Measurements from ENCODE around the gene SLC35F1.
A peak's percentile ranks its signal among the peaks of the same experiment; 100 is the strongest.

The SLC35F1 gene

DNA sequence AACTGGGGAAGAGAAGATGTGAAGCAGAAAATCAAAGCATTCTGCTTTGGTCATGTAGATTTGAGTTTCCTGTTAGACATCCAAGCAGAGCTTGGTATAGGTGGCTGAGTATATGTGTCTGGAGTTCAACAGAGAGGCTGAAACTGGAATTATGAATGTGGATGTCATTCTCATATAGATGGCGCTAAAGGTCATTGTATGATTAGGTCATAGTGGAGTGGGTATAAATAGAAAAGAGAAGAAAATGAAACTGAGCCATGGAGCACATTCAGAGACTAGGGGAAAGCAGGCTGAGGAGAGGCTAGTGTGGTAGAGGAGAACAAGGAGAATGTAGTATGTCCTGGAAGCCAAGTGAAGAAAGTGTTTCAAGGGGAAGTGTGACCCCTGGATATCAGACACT, 345.4 kb downstream of the SLC35F1 start:
- no peak for DNase-seq (ENCODE audit: extremely low read depth in 1 of 2, low read depth in 1 of 2)

GRCh38 chr6:118253741-118254140, 346.7 kb downstream of the SLC35F1 start:
- no peak for DNase-seq (ENCODE audit: extremely low read depth in 1 of 2, low read depth in 1 of 2)

GRCh38 chr6:118260833-118261232, 353.8 kb downstream of the SLC35F1 start:
- DNase-seq (ENCODE audit: extremely low read depth in 1 of 2, low read depth in 1 of 2): no peak

DNA sequence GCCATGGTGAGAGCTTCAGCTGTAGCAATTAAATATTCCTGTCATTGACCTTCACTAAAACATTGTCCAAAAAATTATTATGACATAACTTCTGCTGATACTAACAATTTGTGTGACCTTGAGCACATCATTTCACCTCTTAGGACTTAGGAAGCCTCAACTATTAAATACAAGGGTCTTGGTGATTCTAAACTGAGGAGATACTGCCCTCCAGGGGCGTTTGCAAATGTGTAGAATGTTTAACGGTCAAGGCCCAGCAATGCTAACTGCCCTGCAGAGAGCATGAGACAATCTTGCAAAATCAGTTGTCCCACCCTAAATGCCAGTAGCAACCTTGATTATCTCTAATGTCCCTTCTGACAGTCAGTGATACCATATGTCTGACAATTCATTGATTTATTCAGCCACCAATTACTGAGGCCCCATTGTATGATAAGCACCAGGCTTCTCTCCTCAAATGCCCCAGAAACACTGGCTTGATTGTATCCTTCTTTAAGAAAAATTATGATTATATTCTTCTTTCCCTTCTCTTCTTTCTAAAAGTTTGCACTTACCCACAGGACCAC, 356.9 kb downstream of the SLC35F1 start:
- DNase-seq (ENCODE audit: extremely low read depth in 1 of 2, low read depth in 1 of 2): no peak

DNA sequence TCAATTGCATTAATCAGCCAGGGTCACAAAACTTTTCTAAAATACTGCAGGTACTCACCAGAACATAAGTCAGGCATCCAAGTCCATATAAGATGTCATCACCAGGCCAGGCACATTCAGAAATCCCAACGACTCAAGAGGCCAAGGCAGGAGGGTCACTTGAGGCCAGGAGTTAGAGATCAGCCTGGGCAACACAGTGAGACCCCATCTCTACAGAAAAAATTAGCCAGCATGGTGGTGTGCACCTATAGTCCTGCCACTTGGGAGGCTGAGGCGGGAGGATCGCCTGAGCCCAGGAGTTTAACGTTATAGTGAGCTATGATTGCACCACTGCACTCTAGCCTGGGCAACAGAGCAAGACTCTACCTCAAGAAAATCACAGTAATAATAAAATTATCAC, 362.6 kb downstream of the SLC35F1 start:
- no peak for DNase-seq (ENCODE audit: extremely low read depth in 1 of 2, low read depth in 1 of 2)

DNA sequence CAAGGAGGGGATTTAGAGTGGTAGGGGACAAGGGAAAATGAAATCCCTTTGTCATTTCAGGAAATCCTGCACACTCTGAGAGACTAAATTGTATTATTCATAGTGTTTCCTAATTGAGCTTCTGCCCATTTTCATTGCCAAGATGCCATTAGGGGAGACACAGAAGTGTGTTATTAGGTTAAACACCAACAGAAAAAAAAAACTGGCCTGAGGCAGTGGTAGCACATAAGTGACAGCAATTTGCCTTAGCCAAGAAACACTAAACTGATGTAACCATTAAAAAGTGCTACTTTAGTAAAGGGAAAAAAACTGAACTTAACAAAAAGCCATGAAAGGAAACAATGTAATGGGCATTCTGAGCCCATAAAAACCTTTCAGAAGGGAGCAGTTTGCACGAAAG, 370.6 kb downstream of the SLC35F1 start:
- no peak for DNase-seq (ENCODE audit: extremely low read depth in 1 of 2, low read depth in 1 of 2)

- no peak for DNase-seq (ENCODE audit: extremely low read depth in 1 of 2, low read depth in 1 of 2)
Observed at GRCh38 chr6:118280210-118280609, 373.1 kb downstream of the SLC35F1 start.

DNA sequence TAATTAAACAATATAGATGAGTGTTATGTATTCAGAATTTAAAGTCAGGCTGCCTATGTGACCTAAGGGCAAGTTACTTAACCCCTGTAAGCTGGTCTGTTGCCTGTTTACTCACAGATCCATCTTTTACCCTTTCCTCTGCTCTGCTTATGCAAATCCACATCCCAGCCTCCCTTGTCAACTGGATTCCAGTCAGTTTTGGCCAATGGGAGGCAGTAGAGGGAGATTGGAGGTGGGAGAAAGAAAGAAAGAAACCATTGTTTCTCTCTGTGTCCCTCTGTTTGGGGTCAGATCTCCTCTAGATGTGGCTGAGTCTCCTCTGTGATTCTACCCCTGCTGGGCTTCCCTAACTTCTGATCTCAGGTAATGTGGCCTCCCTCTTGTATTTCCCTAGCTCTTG, 374.2 kb downstream of the SLC35F1 start:
- no peak for DNase-seq (ENCODE audit: extremely low read depth in 1 of 2, low read depth in 1 of 2)

GRCh38 chr6:118283766-118284165, 376.7 kb downstream of the SLC35F1 start:
- peak in 1 of 2 donors; percentile 10 for DNase-seq (ENCODE audit: extremely low read depth in 1 of 2, low read depth in 1 of 2)

GRCh38 chr6:118284736-118285360, 377.8 kb downstream of the SLC35F1 start:
- DNase-seq (ENCODE audit: extremely low read depth in 1 of 2, low read depth in 1 of 2): no peak

DNA sequence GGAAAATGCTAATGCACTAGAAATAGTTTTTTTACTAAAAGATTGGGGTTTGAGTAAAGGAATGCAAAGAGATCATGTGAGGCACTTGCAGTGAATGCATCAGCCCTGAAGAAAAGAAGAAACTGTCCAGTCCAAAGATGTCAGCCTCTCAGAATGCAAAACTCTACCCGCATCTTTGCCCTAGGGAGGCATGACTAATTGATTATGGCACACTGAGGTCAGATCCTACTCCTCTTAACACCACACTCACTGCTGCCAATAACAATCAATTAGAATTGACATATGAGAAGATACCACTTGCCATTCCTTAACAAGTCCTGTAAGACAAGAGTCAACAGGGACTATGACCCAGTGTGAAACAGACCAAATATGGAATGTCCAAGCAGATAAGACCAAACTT, 378.7 kb downstream of the SLC35F1 start:
- DNase-seq (ENCODE audit: extremely low read depth in 1 of 2, low read depth in 1 of 2): no peak

GRCh38 chr6:118288355-118289124, 381.5 kb downstream of the SLC35F1 start:
- DNase-seq (ENCODE audit: extremely low read depth in 1 of 2, low read depth in 1 of 2): no peak

DNA sequence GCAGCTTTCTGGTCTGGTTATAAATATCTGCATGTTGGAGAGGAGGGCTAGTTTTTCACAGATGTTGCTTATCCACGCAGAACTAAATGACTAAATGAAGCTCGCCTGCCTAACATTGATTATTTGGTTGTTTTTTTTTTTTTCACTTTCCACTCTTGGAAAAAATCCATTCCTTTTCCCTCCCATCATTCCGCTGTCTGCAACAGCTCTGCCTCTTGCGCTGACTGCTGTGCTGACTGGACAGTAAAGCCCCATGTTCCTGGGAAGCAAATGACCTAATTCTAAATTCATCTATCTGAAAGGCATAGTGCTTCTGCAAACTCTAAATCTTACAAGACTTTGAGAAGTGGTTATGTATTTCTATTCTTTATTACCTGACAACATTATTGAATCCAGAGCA, 385.5 kb downstream of the SLC35F1 start:
- no peak for DNase-seq (ENCODE audit: extremely low read depth in 1 of 2, low read depth in 1 of 2)

DNA sequence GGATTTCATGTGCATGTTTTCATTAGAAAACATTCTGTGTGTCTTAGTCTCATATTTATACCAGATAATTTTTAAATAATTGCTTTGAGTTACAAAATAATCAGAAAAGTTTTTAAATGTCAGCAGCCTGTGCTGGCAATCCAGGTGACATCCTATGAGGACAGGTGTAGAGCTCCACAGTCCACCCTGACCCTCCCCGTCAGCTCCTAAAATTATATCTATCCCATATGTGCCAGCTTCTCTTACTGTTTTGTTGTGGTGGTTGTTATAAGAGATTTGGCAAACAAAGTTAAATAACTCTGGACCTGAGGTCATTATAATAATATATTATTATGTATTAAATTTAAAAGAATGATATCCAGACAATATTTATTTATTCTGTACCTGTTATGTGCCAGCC, 387.8 kb downstream of the SLC35F1 start:
- no peak for DNase-seq (ENCODE audit: extremely low read depth in 1 of 2, low read depth in 1 of 2)

GRCh38 chr6:118295336-118295735, 388.3 kb downstream of the SLC35F1 start:
- DNase-seq (ENCODE audit: extremely low read depth in 1 of 2, low read depth in 1 of 2): no peak

GRCh38 chr6:118296129-118296901, 389.3 kb downstream of the SLC35F1 start:
- DNase-seq (ENCODE audit: extremely low read depth in 1 of 2, low read depth in 1 of 2): no peak

GRCh38 chr6:118297821-118298220, 390.8 kb downstream of the SLC35F1 start:
- no peak for DNase-seq (ENCODE audit: extremely low read depth in 1 of 2, low read depth in 1 of 2)

DNA sequence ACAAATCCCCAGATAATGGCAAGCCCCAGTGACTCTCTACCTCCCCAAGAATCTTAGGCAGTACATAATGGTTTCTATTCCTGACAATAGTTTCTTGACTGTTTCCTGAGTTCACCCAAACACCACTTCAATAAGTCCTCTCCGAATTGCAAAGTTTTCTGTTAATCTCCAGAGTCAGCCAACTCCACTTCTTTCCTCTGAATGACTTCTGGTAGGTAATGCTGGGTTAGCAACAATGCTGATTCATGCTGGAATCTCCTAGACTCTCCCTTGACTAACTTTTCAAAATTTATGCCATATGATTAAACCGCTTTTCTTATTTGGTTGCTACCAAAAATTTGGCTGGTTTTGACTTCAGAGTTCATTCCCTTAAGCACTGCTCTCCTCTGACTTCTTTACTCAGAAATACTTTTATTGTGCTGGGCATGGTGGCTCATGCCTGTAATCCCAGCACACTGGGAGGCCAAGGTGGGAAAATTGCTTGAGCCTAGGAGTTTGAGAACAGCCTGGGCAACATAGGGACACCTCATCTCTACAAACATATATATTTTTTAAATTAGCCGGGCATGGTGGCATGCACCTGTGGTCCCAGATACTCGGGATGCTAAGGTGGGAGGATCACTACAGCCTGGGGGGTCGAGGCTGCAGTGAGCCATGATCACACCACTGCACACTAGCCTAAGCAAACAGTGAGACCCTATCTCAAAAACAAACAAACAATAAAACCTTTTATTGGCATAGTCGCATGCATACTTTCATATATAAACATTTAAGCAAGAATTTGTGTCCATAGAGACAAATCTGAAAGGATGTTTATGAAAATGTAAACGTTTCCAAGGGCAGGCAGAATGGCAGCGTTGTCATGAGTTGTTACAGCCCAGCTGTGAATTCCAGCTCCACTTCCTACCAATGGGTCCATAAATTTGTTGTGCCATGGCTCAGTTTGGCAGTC, 391.7 kb downstream of the SLC35F1 start:
- no peak for DNase-seq (ENCODE audit: extremely low read depth in 1 of 2, low read depth in 1 of 2)

- DNase-seq (ENCODE audit: extremely low read depth in 1 of 2, low read depth in 1 of 2): no peak
Observed at GRCh38 chr6:118299457-118299856, 392.4 kb downstream of the SLC35F1 start.

- no peak for DNase-seq (ENCODE audit: extremely low read depth in 1 of 2, low read depth in 1 of 2)
Observed at GRCh38 chr6:118304321-118304720, 397.3 kb downstream of the SLC35F1 start.

Measured in activated CD8-positive, alpha-beta memory T cell treated with anti-CD3 and anti-CD28 coated beads for 1 hour (primary cell).